Stimulated activated CD8-positive, alpha-beta memory T cell treated with anti-CD3 and anti-CD28 coated beads, Interleukin-4, amount 100 ng/mL, for 1 hour (primary cell): ENCODE results near the gene WNT1.

Experiments used
- DNase-seq, 2 donors: peaks; one replicate each; pipeline ENCODE4 v3.0.0-alpha.2; 2020; ENCODE audit warnings: low read depth in 2 of 2, low spot score in 1 of 2

WNT1 gene

GRCh38 chr12:48999371-49000131 lies 21.4 kb downstream of the WNT1 start, which contains the start of gene DDN:
DDN (minus strand) TSS chr12:48999375; CDS start chr12:48999287, 88 bp downstream.
- no peak for DNase-seq

GRCh38 chr12:49000346-49000745 lies 22.2 kb downstream of the WNT1 start:
- DNase-seq, result no peak

- DNase-seq, result no peak
These were observed 30.8 kb downstream of the WNT1 start for GRCh38 chr12:49008943-49009342.

- no peak for DNase-seq
These were observed 32.1 kb downstream of the WNT1 start for GRCh38 chr12:49010092-49010668.

GRCh38 chr12:49012739-49013138 lies 34.6 kb downstream of the WNT1 start:
- DNase-seq, result no peak

- DNase-seq, result no peak
These were observed 35.3 kb downstream of the WNT1 start for GRCh38 chr12:49013428-49013827.

GRCh38 chr12:49014547-49014946 lies 36.4 kb downstream of the WNT1 start:
- no peak for DNase-seq

- no peak for DNase-seq
These were observed 37.1 kb downstream of the WNT1 start for GRCh38 chr12:49015196-49015595.

GRCh38 chr12:49017891-49018260 lies 39.8 kb downstream of the WNT1 start:
- no peak for DNase-seq

- peak; percentile 85 to 94 for DNase-seq
These were observed 40.4 kb downstream of the WNT1 start, which contains the start of gene PRKAG1 for GRCh38 chr12:49018261-49019119. PRKAG1 (minus strand) TSS chr12:49018776; CDS start chr12:49018740, 36 bp downstream.

GRCh38 chr12:49019120-49019430 lies 41.0 kb downstream of the WNT1 start:
- no peak for DNase-seq

- no peak for DNase-seq
These were observed 41.6 kb downstream of the WNT1 start for GRCh38 chr12:49019443-49020324.

GRCh38 chr12:49020441-49020840 lies 42.3 kb downstream of the WNT1 start:
- DNase-seq, result no peak

GRCh38 chr12:49021292-49021915 lies 43.3 kb downstream of the WNT1 start:
- DNase-seq, result no peak

- DNase-seq, result no peak
These were observed 44.5 kb downstream of the WNT1 start for GRCh38 chr12:49022558-49023178.

GRCh38 chr12:49023812-49024211 lies 45.7 kb downstream of the WNT1 start:
- no peak for DNase-seq

- no peak for DNase-seq
These were observed 46.4 kb downstream of the WNT1 start for GRCh38 chr12:49024543-49024942.

GRCh38 chr12:49025463-49025862 lies 47.3 kb downstream of the WNT1 start:
- no peak for DNase-seq

GRCh38 chr12:49026101-49026500 lies 48.0 kb downstream of the WNT1 start:
- no peak for DNase-seq
